Liver (tissue), 9 donors: ENCODE data around the gene RECK. TPM values are rescaled to one million over a fixed set of nuclear protein-coding genes. Genes with fewer than 3 reads are reported as not detected.

Experiments
- DNase-seq: peaks from one replicate; pipeline ENCODE4 v3.0.0-alpha.2; 2017; ENCODE audit warnings: low spot score
- H3K27ac ChIP-seq, 2 donors: one replicate each; pipeline ENCODE4 v1.7.0; 2013; ENCODE audit warnings: inconsistent platforms in 2 of 2, low read length in 2 of 2, control low read depth in 1 of 2, low read depth in 1 of 2, mild to moderate bottlenecking in 1 of 2
- H3K27me3 ChIP-seq, 4 donors: one replicate each; pipeline versions ENCODE4 v1.6.1 to v1.7.0; 2013; ENCODE audit warnings: low read length in 3 of 4, inconsistent platforms in 1 of 4, mild to moderate bottlenecking in 1 of 4, moderate library complexity in 1 of 4; ENCODE audit not compliant: control insufficient read depth in 4 of 4, insufficient read depth in 4 of 4
- H3K36me3 ChIP-seq, 4 donors: one replicate each; pipeline versions ENCODE4 v1.6.1 to v1.7.0; 2013; ENCODE audit warnings: low read length in 3 of 4, mild to moderate bottlenecking in 3 of 4, low read depth in 1 of 4, moderate library complexity in 1 of 4; ENCODE audit not compliant: control insufficient read depth in 4 of 4, insufficient read depth in 3 of 4
- H3K4me1 ChIP-seq, 4 donors: one replicate each; pipeline versions ENCODE4 v1.6.1 to v1.7.0; 2013; ENCODE audit warnings: low read length in 3 of 4, mild to moderate bottlenecking in 3 of 4, moderate library complexity in 1 of 4; ENCODE audit not compliant: control insufficient read depth in 4 of 4, insufficient read depth in 4 of 4
- H3K4me3 ChIP-seq, 3 donors: one replicate each; pipeline versions ENCODE4 v1.6.1 to v1.7.0; 2013; ENCODE audit warnings: low read length in 3 of 3, control low read depth in 1 of 3, low read depth in 1 of 3, mild to moderate bottlenecking in 1 of 3
- H3K9ac ChIP-seq, 2 donors: one replicate each; pipeline ENCODE4 v1.7.0; 2013; ENCODE audit warnings: low read length in 2 of 2, mild to moderate bottlenecking in 2 of 2, moderate library complexity in 2 of 2, control low read depth in 1 of 2, low read depth in 1 of 2
- H3K9me3 ChIP-seq, 4 donors: one replicate each; pipeline versions ENCODE4 v1.6.1 to v1.7.0; 2013; ENCODE audit warnings: low read length in 3 of 4; ENCODE audit not compliant: control insufficient read depth in 4 of 4
- CTCF ChIP-seq: fragments of 150-350 bp; IDR thresholded peaks from 2 replicates; pipeline ENCODE4 v1.5.1; 2017; ENCODE audit warnings: improper control_type of control experiment, low read depth, low read length; ENCODE audit not compliant: missing input control
- EGR1 ChIP-seq, 2 donors: IDR thresholded peaks; 2 replicates each; pipeline ENCODE4 v1.6.1; 2016 to 2018; ENCODE audit warnings: antibody characterized with exemption in 2 of 2, low read depth in 2 of 2
- FOXA1 ChIP-seq: IDR thresholded peaks from 2 replicates; pipeline ENCODE4 v1.6.1; 2016; ENCODE audit warnings: antibody characterized with exemption
- FOXA2 ChIP-seq: IDR thresholded peaks from 2 replicates; pipeline ENCODE4 v1.6.1; 2016; ENCODE audit warnings: antibody characterized with exemption
- GABPA ChIP-seq, 2 donors: IDR thresholded peaks in 1 of 2; conservative IDR thresholded peaks in 1 of 2; 2 replicates each; pipeline ENCODE4 v1.6.1; 2016; ENCODE audit warnings: antibody characterized with exemption in 2 of 2, mild to moderate bottlenecking in 1 of 2, moderate library complexity in 1 of 2
- HNF4A ChIP-seq, 2 donors: conservative IDR thresholded peaks; 2 replicates each; pipeline ENCODE4 v1.6.1; 2016; ENCODE audit warnings: antibody characterized with exemption in 2 of 2, mild to moderate bottlenecking in 2 of 2
- HNF4G ChIP-seq: IDR thresholded peaks from 2 replicates; pipeline ENCODE4 v1.6.1; 2016; ENCODE audit warnings: antibody characterized with exemption
- JUND ChIP-seq, 2 donors: IDR thresholded peaks; 2 replicates each; pipeline ENCODE4 v1.6.1; 2016; ENCODE audit warnings: antibody characterized with exemption in 2 of 2
- NR2F2 ChIP-seq: IDR thresholded peaks from 2 replicates; pipeline ENCODE4 v1.6.1; 2016; ENCODE audit warnings: antibody characterized with exemption
- RAD21 ChIP-seq, 2 donors: IDR thresholded peaks; 2 replicates each; pipeline ENCODE4 v1.6.1; 2016; ENCODE audit warnings: antibody characterized with exemption in 2 of 2, mild to moderate bottlenecking in 2 of 2
- REST ChIP-seq: IDR thresholded peaks from 2 replicates; pipeline ENCODE4 v1.6.1; 2016; ENCODE audit warnings: antibody characterized with exemption, mild to moderate bottlenecking
- RXRA ChIP-seq, 2 donors: IDR thresholded peaks; 2 replicates each; pipeline ENCODE4 v1.6.1; 2017 to 2018; ENCODE audit warnings: antibody characterized with exemption in 2 of 2, mild to moderate bottlenecking in 1 of 2
- SP1 ChIP-seq: IDR thresholded peaks from 2 replicates; pipeline ENCODE4 v1.6.1; 2018; ENCODE audit warnings: antibody characterized with exemption, mild to moderate bottlenecking
- TAF1 ChIP-seq: conservative IDR thresholded peaks from 2 replicates; pipeline ENCODE4 v1.6.1; 2016; ENCODE audit warnings: antibody characterized with exemption, mild to moderate bottlenecking
- YY1 ChIP-seq: IDR thresholded peaks from 2 replicates; pipeline ENCODE4 v1.6.1; 2016; ENCODE audit warnings: antibody characterized with exemption, mild to moderate bottlenecking
- ZBTB33 ChIP-seq: IDR thresholded peaks from 2 replicates; pipeline ENCODE4 v1.6.1; 2016; ENCODE audit warnings: antibody characterized with exemption
- WGBS: extraction: QIAGEN DNeasy Blood & Tissue Kit; methylation state at CpG from one replicate; pipeline ENCODE4 v1.1.7; 2013; 5-methylcytosine and 5-hydroxymethylcytosine counted together
- polyA plus RNA-seq, 2 donors: library from polyadenylated mRNA; stranded (reverse) in 1 of 2; unstranded in 1 of 2; fragments of 200-250 nt in 1 of 2; fragments of >200 nt in 1 of 2; fragmentation: Nextera tagmentation in 1 of 2; extraction: Ambion mirVana in 1 of 2; gene quantifications; one replicate each; pipeline versions ENCODE4 v1.2.1 to v1.2.3, GENCODE V29; 2013 to 2015
- total RNA-seq, 2 donors: library from RNA; depleted of rRNA; stranded (reverse); fragments of >200 nt; gene quantifications; one replicate each; pipeline ENCODE4 v1.2.3, GENCODE V29; 2014
- TF ChIP-seq, protein P1 (sequence below): IDR thresholded peaks from 2 replicates; pipeline ENCODE4 v1.6.1; 2016; ENCODE audit warnings: antibody characterized with exemption
- TF ChIP-seq, protein P2 (sequence below): IDR thresholded peaks from 2 replicates; pipeline ENCODE4 v1.6.1; 2016; ENCODE audit warnings: antibody characterized with exemption
- donor health status: healthy.
- donor health status: healthy.
- donor health status: healthy.
- donor health status: healthy.
- donor health status: healthy.

The RECK gene
- total and polyA plus RNA-seq, 4 donors: 2.1 to 3.5 (median 2.3) TPM

DNA sequence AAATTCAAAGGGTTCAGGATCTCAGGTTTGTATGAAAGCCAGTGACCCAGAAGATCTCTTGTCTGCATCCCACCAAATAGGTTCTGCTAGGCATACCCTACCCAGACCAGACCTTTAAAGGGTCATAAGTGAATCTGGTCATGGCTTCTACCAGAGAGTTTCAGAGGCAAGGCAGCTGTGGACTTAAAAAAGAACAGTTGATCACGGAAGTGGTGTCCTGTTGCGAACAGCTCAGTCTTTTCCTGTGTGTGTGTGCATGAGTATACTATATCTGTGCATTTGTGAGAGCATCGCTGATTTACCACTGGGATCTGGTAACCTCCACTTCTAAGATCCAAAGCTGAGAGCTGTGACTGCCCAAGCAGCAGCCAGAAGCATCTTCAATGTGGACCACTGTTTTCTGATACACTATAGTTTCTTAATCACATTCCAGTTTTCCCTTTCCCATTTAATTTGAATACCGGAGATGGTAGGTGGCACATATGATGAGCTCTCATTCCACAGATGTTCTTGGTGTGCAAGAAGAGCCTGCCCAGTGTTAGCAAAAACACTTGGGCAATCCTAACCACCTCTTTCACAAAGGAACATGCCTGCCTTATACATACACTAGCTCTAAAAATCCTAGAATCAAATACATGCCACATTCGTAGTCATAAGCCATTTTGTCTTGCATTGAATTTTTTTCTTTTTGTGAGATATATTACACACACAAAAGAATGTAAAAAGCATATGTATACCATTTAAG is 42.6 kb upstream of the RECK start:
- DNase-seq: no peak
- no peak overlapping the region for H3K27ac ChIP-seq
- WGBS: 69% methylated on average over 5 of the region's 5 CpGs
- H3K9me3 ChIP-seq: peaks cover 2 to 7% (median 5%) of the 10 kb centered on the region in 4 donors
- no peak for TF ChIP-seq ZBTB33
- TF ChIP-seq HNF4G: no peak
- TF ChIP-seq NR2F2: no peak
- no peak for TF ChIP-seq RXRA (IDR thresholded peaks at IDR 0.05)
- TF ChIP-seq JUND (IDR thresholded peaks at IDR 0.05): no peak
- TF ChIP-seq GABPA (IDR thresholded peaks at IDR 0.05 in 1 of 2, conservative IDR thresholded peaks at IDR 0.05 in 1 of 2): no peak
- no peak for TF ChIP-seq YY1
- TF ChIP-seq RAD21 (IDR thresholded peaks at IDR 0.05): no peak
- no peak for TF ChIP-seq SP1
- TF ChIP-seq FOXA1: no peak
- TF ChIP-seq, protein P1, sequence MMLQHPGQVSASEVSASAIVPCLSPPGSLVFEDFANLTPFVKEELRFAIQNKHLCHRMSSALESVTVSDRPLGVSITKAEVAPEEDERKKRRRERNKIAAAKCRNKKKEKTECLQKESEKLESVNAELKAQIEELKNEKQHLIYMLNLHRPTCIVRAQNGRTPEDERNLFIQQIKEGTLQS: no peak
- no peak for TF ChIP-seq FOXA2
- TF ChIP-seq HNF4A (conservative IDR thresholded peaks at IDR 0.05): no peak
- TF ChIP-seq, protein P2, sequence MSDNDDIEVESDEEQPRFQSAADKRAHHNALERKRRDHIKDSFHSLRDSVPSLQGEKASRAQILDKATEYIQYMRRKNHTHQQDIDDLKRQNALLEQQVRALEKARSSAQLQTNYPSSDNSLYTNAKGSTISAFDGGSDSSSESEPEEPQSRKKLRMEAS: no peak
- TF ChIP-seq CTCF: no peak
- TF ChIP-seq REST: no peak
- TF ChIP-seq TAF1: no peak
- no peak for TF ChIP-seq EGR1 (IDR thresholded peaks at IDR 0.05; ENCODE audit: low read depth in 2 of 2)
- no peaks in the 10 kb centered on the region for H3K36me3 ChIP-seq
- no peak overlapping the region for H3K9ac ChIP-seq
- H3K4me3 ChIP-seq: no peak overlapping the region
- peaks cover 0 to 3% (median 0%) of the 10 kb centered on the region in 4 donors for H3K27me3 ChIP-seq
- no peaks in the 10 kb centered on the region for H3K4me1 ChIP-seq
